Measurements from ENCODE around the gene FGD2. TPM values are rescaled to one million over a fixed set of nuclear protein-coding genes. Genes with fewer than 3 reads are reported as not detected.

FGD2 gene
- total RNA-seq, 1 donor: under 0.01 TPM

GRCh38 chr6:37052027-37052628, 46.7 kb downstream of the FGD2 start:
- Histone ChIP-seq H3K4me1 (ENCODE audit: insufficient read depth, low read length) (peaks cover 3% of the 10 kb centered on the region), H3K27me3 (ENCODE audit: insufficient read depth, low read length) (no peaks in the 10 kb centered on the region), H3K27ac (ENCODE audit: low read depth, low read length) (no peak overlapping the region), H3K79me2 (ENCODE audit: insufficient read depth, low read length) (no peaks in the 10 kb centered on the region), H3K9me3 (ENCODE audit: low read depth, low read length) (no peaks in the 10 kb centered on the region), H2AFZ (ENCODE audit: low read length) (no peak overlapping the region), H3K4me3 (ENCODE audit: insufficient read depth, low read length) (no peak overlapping the region), H4K20me1 (ENCODE audit: insufficient read depth, low read length) (no peaks in the 10 kb centered on the region), H3K36me3 (ENCODE audit: insufficient read depth, low read length) (no peaks in the 10 kb centered on the region), H3K4me2 (ENCODE audit: insufficient read depth, low read length) (no peak overlapping the region)
- no peak for TF ChIP-seq CTCF (IDR thresholded peaks at IDR 0.05; ENCODE audit: extremely low read depth, low read depth, low read length)
- no peak for DNase-seq (ENCODE audit: insufficient read length, low spot score, missing footprints)

GRCh38 chr6:37053683-37054082, 48.2 kb downstream of the FGD2 start:
- Histone ChIP-seq H3K36me3 (ENCODE audit: insufficient read depth, low read length) (no peaks in the 10 kb centered on the region), H3K4me3 (ENCODE audit: insufficient read depth, low read length) (no peak overlapping the region), H3K4me2 (ENCODE audit: insufficient read depth, low read length) (no peak overlapping the region), H3K27me3 (ENCODE audit: insufficient read depth, low read length) (no peaks in the 10 kb centered on the region), H3K27ac (ENCODE audit: low read depth, low read length) (no peak overlapping the region), H3K79me2 (ENCODE audit: insufficient read depth, low read length) (no peaks in the 10 kb centered on the region), H4K20me1 (ENCODE audit: insufficient read depth, low read length) (no peaks in the 10 kb centered on the region), H2AFZ (ENCODE audit: low read length) (no peak overlapping the region), H3K9me3 (ENCODE audit: low read depth, low read length) (no peaks in the 10 kb centered on the region), H3K4me1 (ENCODE audit: insufficient read depth, low read length) (peaks cover 3% of the 10 kb centered on the region)
- TF ChIP-seq CTCF (IDR thresholded peaks at IDR 0.05; ENCODE audit: extremely low read depth, low read depth, low read length): no peak
- no peak for DNase-seq (ENCODE audit: insufficient read length, low spot score, missing footprints)

DNA sequence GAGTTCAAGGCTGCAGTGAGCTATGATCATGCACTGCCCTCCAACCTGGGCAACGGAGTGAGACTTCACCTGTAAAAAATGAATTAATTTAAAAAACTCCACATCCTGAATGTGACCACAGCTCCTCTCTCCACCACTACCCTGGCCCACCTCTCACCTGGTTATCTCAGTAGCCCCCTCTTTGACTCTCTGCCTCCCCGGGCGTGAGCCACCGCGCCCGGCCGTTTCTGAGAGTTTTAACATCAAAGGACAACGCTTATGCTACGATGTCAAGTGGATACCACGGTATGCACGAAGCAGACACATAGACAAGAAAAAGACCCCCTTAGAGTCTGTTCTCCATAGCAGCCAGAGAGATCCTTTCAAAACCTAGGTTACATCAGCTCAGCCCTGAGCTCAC, 48.7 kb downstream of the FGD2 start:
- no peak overlapping the region for H3K4me3 ChIP-seq (ENCODE audit: insufficient read depth, low read length)
- H3K4me2 ChIP-seq (ENCODE audit: insufficient read depth, low read length): no peak overlapping the region
- DNase-seq (ENCODE audit: insufficient read length, low spot score, missing footprints): no peak
- peaks cover under 1% of the 10 kb centered on the region for H3K4me1 ChIP-seq (ENCODE audit: insufficient read depth, low read length)
- H3K79me2 ChIP-seq (ENCODE audit: insufficient read depth, low read length): no peaks in the 10 kb centered on the region
- H4K20me1 ChIP-seq (ENCODE audit: insufficient read depth, low read length): no peaks in the 10 kb centered on the region
- no peaks in the 10 kb centered on the region for H3K36me3 ChIP-seq (ENCODE audit: insufficient read depth, low read length)
- no peak overlapping the region for H3K27ac ChIP-seq (ENCODE audit: low read depth, low read length)
- H3K9me3 ChIP-seq (ENCODE audit: low read depth, low read length): no peaks in the 10 kb centered on the region
- no peak overlapping the region for H2AFZ ChIP-seq (ENCODE audit: low read length)
- H3K27me3 ChIP-seq (ENCODE audit: insufficient read depth, low read length): no peaks in the 10 kb centered on the region
- no peak for TF ChIP-seq CTCF (IDR thresholded peaks at IDR 0.05; ENCODE audit: extremely low read depth, low read depth, low read length)

DNA sequence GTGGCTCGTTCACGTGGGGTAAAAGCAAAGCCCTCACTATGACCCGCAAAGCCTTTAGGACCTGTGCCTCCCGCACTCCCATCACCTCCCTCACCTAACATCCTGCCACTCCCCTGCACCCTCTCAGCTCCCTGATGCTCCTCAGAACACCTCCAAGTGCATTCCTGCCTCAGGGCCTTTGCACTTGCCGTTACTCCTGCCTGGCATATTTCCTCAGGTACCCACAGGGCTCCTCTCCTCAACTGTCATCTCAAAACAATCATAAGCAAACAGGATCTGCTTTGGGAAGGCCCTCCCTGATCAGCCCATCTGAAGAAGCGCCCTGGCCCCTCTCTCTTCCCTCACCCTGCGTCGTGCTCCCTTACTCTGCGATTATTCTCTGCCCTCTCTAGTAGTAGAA, 49.1 kb downstream of the FGD2 start:
- Histone ChIP-seq H3K4me2 (ENCODE audit: insufficient read depth, low read length) (no peak overlapping the region), H3K4me3 (ENCODE audit: insufficient read depth, low read length) (no peak overlapping the region), H3K36me3 (ENCODE audit: insufficient read depth, low read length) (no peaks in the 10 kb centered on the region), H3K4me1 (ENCODE audit: insufficient read depth, low read length) (peaks cover 5% of the 10 kb centered on the region), H3K9me3 (ENCODE audit: low read depth, low read length) (no peaks in the 10 kb centered on the region), H3K79me2 (ENCODE audit: insufficient read depth, low read length) (no peaks in the 10 kb centered on the region), H4K20me1 (ENCODE audit: insufficient read depth, low read length) (no peaks in the 10 kb centered on the region), H2AFZ (ENCODE audit: low read length) (no peak overlapping the region), H3K27ac (ENCODE audit: low read depth, low read length) (no peak overlapping the region), H3K27me3 (ENCODE audit: insufficient read depth, low read length) (no peaks in the 10 kb centered on the region)
- DNase-seq (ENCODE audit: insufficient read length, low spot score, missing footprints): peak; percentile 49
- TF ChIP-seq CTCF (IDR thresholded peaks at IDR 0.05; ENCODE audit: extremely low read depth, low read depth, low read length): no peak
